ENCODE data around the gene PARP8. TPM values are rescaled to one million over a fixed set of nuclear protein-coding genes. Genes with fewer than 3 reads are reported as not detected.
A peak's percentile ranks its signal among the peaks of the same experiment; 100 is the strongest.
"Not testable (repeated sequence)": the region's sequence is repeated elsewhere in the genome, so short reads cannot be mapped to it uniquely, and the experiment has no call there.

The PARP8 gene
- polyA plus RNA-seq, 1 donor = 7.7 TPM

- DNase-seq (ENCODE audit: low read depth) = not testable (repeated sequence)
Observed at GRCh38 chr5:50679554-50679953, 13.1 kb downstream of the PARP8 start.

DNA sequence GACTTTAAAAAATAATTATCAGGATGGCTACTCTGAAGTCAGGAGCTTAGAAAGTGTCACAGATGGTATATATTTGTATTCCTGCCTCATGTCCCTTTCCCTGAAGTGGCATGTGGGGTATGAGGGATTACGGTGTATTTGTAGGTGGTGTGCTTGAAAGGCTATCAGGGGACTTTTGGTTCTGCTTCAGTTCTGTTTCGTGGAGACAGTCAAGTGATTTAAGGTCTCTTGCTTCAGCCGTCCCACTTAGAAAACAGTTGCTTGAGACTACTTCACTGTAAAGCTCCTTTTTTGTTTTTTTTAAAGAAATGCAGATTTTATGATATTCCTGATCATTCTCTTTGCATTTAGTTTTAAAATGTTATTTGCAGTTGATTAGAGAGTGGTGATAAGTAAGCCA lies 18.3 kb downstream of the PARP8 start:
- no peak for DNase-seq (ENCODE audit: low read depth)

- no peak for DNase-seq (ENCODE audit: low read depth)
Observed at GRCh38 chr5:50687548-50687947, 21.1 kb downstream of the PARP8 start.

- DNase-seq (ENCODE audit: low read depth) = no peak
Observed at GRCh38 chr5:50691399-50692016, 25.1 kb downstream of the PARP8 start.

- peak; percentile 9 for DNase-seq (ENCODE audit: low read depth)
Observed at GRCh38 chr5:50694027-50694590, 27.7 kb downstream of the PARP8 start.

- not testable (repeated sequence) for DNase-seq (ENCODE audit: low read depth)
Observed at GRCh38 chr5:50694626-50695025, 28.2 kb downstream of the PARP8 start.

- no peak for DNase-seq (ENCODE audit: low read depth)
Observed at GRCh38 chr5:50697739-50698138, 31.3 kb downstream of the PARP8 start.

- DNase-seq (ENCODE audit: low read depth) = no peak
Observed at GRCh38 chr5:50699737-50700136, 33.3 kb downstream of the PARP8 start.

GRCh38 chr5:50700706-50701105 lies 34.3 kb downstream of the PARP8 start:
- DNase-seq (ENCODE audit: low read depth) = no peak

- DNase-seq (ENCODE audit: low read depth) = no peak
Observed at GRCh38 chr5:50702615-50703366, 36.4 kb downstream of the PARP8 start.

GRCh38 chr5:50703367-50703666 lies 36.9 kb downstream of the PARP8 start:
- DNase-seq (ENCODE audit: low read depth) = no peak

DNA sequence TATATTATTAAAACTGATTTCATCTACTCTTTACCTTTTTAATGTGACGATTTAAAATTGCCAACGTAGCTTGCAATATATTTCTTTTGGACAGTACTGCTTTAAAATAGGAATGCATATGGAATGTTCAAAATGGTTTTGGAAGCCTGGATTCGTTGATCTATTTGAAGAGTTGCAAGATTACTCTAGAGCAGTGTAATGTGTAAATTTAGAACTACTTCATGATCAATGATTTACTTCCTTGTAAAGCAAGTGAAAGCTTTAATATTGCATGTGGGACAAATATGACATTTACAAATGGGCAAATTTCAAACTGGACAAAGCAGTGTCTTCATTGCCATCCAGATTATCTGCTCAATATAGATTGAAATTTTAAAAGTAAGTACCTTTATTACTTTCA lies 38.3 kb downstream of the PARP8 start:
- no peak for DNase-seq (ENCODE audit: low read depth)

DNA sequence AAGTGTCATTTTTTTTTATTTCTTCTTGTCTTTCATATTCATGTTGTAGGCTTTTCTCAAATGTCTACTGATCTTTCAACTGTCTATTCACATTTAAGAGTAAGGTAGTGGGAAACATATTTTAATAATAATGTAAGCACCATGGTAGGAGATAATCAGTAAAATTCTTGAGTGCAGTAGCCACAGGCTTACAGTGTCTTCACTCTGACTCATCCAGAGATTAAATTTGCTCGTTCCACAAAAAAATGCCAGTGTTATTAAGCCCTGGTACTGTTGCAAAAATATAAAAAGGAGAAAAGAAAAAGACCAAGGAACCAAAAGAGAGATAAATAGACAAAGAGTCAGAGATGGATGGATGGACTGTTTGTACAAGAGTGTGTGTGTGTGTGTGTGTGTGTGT lies 43.0 kb downstream of the PARP8 start:
- DNase-seq (ENCODE audit: low read depth) = no peak

DNA sequence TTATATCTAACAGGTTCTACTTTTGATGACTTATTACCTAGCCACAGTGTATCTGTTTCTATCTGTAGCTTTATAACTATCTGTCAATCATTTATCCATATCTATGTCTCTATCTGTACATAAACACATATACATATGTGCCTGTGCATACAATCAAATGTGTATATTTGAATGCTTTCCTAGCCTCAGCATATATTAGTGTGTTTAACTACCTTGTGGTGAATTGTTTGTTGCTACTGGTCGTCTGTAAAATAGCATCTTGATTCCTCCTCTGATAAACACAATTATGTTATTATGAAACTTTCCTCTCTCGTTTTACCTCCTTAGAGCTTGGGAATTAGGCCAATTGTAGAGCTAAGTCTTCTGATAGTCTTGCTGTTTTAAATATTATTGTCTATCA lies 44.4 kb downstream of the PARP8 start:
- DNase-seq (ENCODE audit: low read depth) = no peak

GRCh38 chr5:50711280-50711679 lies 44.8 kb downstream of the PARP8 start:
- DNase-seq (ENCODE audit: low read depth) = peak; percentile 14

- no peak for DNase-seq (ENCODE audit: low read depth)
Observed at GRCh38 chr5:50712479-50712878, 46.0 kb downstream of the PARP8 start.

DNA sequence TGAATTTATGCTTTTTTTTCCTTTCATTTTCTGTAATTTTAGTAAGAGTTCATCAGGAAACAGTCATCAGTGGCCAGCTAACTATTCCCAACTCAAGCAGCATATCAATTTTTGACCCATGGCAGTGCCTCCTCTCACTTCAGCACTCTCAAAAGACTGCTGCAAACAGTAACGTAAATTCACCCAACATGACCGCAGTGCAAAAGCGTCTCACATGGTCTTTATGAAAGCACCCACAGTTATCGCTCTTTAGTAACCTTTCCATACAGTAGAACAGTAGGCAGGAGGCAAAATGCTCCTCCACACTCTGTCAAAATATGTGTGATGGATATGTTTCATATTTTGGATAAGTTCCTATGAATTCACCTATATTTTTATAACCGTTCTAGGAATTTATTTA lies 48.6 kb downstream of the PARP8 start:
- no peak for DNase-seq (ENCODE audit: low read depth)

DNA sequence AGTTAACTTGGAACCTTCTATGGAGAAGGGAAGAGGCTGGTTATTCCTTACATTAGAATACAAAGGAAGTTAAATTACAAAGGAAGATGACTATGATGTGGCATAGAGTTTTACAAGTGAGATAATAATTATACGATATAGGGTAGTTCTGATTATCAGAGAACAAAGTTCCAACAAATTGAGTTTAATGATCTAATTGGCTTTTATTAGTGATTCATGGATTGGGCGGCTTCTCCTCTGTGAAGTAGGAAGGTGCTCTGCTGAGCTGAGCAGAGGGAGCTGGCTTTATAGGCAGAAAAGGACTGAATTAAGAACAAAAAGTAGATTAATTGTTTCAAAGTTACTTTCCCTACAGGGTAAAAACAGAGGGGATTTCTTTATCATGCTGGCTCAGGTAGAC lies 49.7 kb downstream of the PARP8 start:
- no peak for DNase-seq (ENCODE audit: low read depth)

- no peak for DNase-seq (ENCODE audit: low read depth)
Observed at GRCh38 chr5:50717651-50718050, 51.2 kb downstream of the PARP8 start.

DNA sequence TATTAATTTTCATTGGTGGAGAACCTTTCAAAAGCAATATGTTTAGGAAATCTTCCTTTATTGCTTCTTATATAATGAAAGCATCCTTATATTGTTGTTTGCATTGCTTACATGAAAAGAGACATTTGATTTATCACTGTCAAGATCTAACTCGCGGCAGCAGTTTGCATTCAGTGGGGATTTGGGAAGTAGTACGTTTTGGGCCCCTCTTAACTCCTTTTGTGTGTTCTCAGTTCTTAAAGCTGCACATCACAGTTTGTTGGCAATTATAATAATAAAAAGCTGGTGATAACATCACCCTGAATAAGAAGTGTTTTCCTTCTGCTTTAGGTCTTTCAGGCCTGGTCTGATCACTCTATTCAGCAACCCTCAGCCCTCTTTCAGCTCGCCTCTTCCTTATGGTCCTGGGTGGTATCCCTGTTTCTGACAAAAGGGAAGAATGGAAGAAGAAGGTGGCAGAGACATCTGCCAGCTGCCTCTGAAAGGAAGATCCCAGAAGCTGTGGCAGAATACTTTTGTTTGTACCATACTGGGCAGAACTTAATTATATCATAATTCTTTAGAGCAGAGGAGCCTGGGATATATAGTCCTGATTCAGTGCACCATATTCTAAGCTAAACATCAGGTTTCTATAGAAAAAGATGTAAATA lies 53.7 kb downstream of the PARP8 start:
- DNase-seq (ENCODE audit: low read depth) = no peak

DNA sequence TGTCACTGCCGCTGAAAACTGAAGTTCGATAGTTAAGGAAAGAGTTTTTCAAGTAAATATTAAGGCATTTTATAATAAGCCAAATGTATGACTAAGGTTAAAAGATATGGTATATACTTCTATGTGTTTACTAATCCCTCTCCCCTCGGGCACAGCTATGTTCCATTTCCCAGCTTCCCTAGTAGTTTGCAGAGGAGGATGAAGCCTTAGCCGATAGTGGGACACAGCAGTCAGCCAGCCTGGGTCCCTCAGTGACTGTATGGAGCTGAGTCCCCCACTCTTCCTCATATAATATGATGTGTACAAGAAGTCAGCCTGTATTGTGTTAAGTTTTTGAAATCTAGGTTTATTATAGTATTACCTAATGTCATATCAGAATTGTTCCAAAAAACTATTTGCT lies 55.8 kb downstream of the PARP8 start:
- no peak for DNase-seq (ENCODE audit: low read depth)

DNA sequence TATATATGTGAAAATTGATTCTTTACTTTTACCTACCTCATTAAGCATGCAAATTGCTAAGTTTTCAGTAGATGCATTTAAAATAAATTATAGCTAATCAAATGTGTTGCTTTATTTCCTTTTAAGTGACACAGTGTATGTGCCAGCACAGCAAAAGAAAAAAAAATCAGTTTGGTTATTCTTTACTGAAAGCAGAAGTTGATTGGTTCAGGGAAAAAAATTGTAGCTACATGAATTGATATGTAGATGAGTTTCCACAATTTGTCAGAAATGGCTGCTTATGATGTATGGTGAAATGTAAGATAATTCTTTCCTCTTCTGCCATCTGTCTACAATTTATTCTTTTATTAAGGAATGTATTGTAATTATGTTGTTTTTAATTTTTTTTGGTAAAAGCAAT lies 57.8 kb downstream of the PARP8 start:
- no peak for DNase-seq (ENCODE audit: low read depth)
